Lower leg skin (tissue), 4 donors: ENCODE measurements around the gene KCNQ4. TPM values are rescaled to one million over a fixed set of nuclear protein-coding genes. Genes with fewer than 3 reads are reported as not detected.
A peak's percentile ranks its signal among the peaks of the same experiment; 100 is the strongest.

ENCODE experiments used
- DNase-seq, 2 donors: peaks; one replicate each; pipeline ENCODE4 v3.0.0-alpha.2; 2019; ENCODE audit warnings: low spot score in 2 of 2
- H3K4me3 ChIP-seq: fragments of 200-600 bp; sonication (generic); 2 replicates; pipeline ENCODE4 v1.5.1; 2017; ENCODE audit warnings: mild to moderate bottlenecking, low read depth; ENCODE audit not compliant: poor library complexity, severe bottlenecking
- POLR2A ChIP-seq, 2 donors: fragments of 450-650 bp; IDR thresholded peaks; one replicate each; pipeline ENCODE4 v1.6.1; 2016 to 2017; ENCODE audit warnings: antibody characterized with exemption in 2 of 2, mild to moderate bottlenecking in 1 of 2, moderate library complexity in 1 of 2
- WGBS, 2 donors: methylation state at CpG; one replicate each; pipeline ENCODE4 v1.1.5; 2018; 5-methylcytosine and 5-hydroxymethylcytosine counted together
- intact Hi-C: fragments of 100-400 bp; cut with DNase I; formaldehyde crosslinking; loops from one replicate; pipeline ENCODE4 v1.15.0; 2023; ENCODE audit warnings: low total_unique reads
- total RNA-seq, 4 donors: library from RNA; depleted of rRNA; stranded (reverse); fragments of >200 nt; gene quantifications; one replicate each; pipeline ENCODE4 v1.1.0, GENCODE V29; 2016
- TF ChIP-seq, protein P1 (sequence below), 3 donors: fragments of 450-650 bp; IDR thresholded peaks; one replicate each; pipeline ENCODE4 v1.5.1; 2016; ENCODE audit warnings: antibody characterized with exemption in 3 of 3, mild to moderate bottlenecking in 3 of 3, moderate library complexity in 2 of 3

KCNQ4 gene
- total RNA-seq, 4 donors from 2014 or later = 1.3 to 2.7 (median 2.0) TPM

DNA sequence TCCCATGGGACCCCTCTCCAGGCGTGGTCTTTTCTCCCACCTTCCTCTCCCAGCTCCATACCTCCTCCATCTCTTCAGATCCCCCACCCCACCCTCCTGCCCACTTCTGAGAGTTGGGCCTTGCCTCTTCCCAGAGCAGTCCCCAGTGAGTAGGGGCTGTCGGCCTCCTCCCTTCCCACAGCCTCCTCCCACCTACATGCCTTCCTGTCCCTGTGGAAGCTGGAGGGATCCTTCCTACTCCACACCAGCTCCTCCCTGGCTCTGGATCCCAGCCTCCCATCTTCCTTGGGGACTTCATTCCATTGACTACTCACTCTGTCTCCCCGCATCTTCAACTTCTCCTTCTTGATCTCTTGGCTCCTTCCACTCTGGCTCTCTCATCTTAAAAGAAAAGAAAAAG lies 24.9 kb downstream of the KCNQ4 start:
- TF ChIP-seq, protein P1, sequence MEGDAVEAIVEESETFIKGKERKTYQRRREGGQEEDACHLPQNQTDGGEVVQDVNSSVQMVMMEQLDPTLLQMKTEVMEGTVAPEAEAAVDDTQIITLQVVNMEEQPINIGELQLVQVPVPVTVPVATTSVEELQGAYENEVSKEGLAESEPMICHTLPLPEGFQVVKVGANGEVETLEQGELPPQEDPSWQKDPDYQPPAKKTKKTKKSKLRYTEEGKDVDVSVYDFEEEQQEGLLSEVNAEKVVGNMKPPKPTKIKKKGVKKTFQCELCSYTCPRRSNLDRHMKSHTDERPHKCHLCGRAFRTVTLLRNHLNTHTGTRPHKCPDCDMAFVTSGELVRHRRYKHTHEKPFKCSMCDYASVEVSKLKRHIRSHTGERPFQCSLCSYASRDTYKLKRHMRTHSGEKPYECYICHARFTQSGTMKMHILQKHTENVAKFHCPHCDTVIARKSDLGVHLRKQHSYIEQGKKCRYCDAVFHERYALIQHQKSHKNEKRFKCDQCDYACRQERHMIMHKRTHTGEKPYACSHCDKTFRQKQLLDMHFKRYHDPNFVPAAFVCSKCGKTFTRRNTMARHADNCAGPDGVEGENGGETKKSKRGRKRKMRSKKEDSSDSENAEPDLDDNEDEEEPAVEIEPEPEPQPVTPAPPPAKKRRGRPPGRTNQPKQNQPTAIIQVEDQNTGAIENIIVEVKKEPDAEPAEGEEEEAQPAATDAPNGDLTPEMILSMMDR (IDR thresholded peaks at IDR 0.05) = no peak
- TF ChIP-seq POLR2A (IDR thresholded peaks at IDR 0.05) = no peak
- DNase-seq = no peak
- intact Hi-C loops = no loop called here
- H3K4me3 ChIP-seq = no peak overlapping the region
- WGBS, 2 donors = 79 to 82% methylated on average over 3 of the region's 3 CpGs

DNA sequence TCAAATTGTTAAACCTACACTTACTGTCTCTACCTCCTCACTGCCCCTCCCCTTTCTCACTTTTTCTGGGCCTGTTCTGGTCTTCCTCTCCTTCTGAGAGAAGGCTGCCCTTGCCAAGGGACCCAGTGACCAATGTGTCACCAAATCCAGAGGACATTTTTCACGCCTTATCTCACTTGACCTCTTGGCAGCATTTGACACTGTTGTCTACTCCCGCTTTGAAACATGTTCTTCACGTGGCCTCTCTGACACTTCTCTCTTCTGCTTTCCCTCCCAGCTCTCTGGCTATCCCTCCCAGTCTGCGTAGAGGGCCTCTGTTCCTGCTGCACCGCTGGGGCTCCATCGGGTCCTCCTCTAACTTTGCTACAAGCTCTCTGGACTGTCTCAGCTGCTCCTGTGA lies 25.3 kb downstream of the KCNQ4 start:
- H3K4me3 ChIP-seq = no peak overlapping the region
- no peak for DNase-seq
- TF ChIP-seq, protein P1 (IDR thresholded peaks at IDR 0.05) = no peak
- no peak for TF ChIP-seq POLR2A (IDR thresholded peaks at IDR 0.05)
- intact Hi-C loops = no loop called here
- WGBS, 2 donors = 77 to 78% methylated on average over 6 of the region's 6 CpGs

DNA sequence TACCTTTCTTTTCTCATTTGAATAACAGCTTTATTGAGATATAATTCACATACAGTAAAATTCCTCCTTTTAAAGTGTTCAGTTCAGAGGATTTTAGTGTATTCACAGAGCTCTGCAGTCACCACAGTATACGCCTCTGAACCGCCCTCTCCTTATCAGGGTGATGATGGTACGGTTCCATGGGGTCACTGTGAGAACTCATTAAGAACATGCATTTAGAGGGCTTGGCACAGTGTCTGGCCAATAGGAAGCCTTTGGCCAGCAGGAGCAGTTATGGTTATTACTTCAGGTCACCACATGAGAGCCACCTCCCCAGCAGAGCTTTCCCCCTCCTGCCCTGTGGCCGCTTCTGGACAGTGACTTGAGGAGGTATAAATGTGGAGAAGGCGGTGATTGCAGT lies 27.3 kb downstream of the KCNQ4 start:
- no peak for TF ChIP-seq POLR2A (IDR thresholded peaks at IDR 0.05)
- TF ChIP-seq, protein P1 (IDR thresholded peaks at IDR 0.05) = no peak
- DNase-seq = no peak
- H3K4me3 ChIP-seq = no peak overlapping the region
- intact Hi-C loops = no loop called here
- 88 to 93% methylated on average over 5 of the region's 5 CpGs for WGBS, 2 donors

DNA sequence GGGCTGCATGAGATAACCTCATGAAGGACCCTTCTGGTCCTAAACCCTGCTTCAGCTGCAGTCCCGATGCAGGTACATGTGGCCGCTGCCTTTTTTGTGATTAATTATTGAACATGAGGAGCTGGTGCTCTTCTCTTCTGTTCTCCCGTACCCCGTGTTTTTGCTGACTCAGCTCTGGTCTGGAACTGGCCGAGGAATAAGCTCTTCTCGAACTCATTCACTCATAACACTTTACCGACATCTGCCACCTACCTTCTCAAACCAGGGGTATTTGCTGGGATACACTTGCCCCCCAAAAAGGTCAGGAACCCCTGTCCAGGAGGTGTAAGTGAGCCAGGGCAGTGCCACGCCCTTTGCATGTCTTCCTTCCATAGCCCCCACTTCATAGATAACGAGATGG lies 31.8 kb downstream of the KCNQ4 start:
- intact Hi-C loops = no loop called here
- no peak for TF ChIP-seq POLR2A (IDR thresholded peaks at IDR 0.05)
- TF ChIP-seq, protein P1 (IDR thresholded peaks at IDR 0.05) = no peak
- DNase-seq = no peak
- H3K4me3 ChIP-seq = no peak overlapping the region
- WGBS, 2 donors = 74 to 76% methylated on average over 9 of the region's 9 CpGs

DNA sequence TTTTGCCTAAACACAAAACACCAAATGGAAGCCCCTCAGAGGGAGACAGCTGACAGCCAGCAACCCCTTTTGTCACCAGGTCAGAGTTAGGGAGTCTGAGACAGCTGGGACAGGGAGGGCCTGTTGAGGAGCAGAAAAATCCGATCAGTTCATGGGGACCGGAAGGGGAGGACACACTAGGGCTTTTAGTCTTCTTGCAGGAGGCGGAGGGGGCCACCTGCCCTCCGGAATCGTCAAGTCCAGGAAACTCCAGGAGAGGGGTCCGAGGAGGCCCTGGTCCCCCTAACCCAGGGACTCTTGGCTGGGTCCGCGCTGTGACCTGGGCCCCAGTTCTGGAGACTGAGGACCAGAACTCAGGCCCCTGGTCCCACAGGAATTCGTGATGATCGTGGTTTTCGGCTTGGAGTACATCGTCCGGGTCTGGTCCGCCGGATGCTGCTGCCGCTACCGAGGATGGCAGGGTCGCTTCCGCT lies 34.2 kb downstream of the KCNQ4 start:
- no peak overlapping the region for H3K4me3 ChIP-seq
- WGBS, 2 donors = 61 to 74% methylated on average over 8 to 14 of the region's 19 CpGs
- intact Hi-C loops = no loop called here
- no peak for TF ChIP-seq POLR2A (IDR thresholded peaks at IDR 0.05)
- TF ChIP-seq, protein P1 (IDR thresholded peaks at IDR 0.05) = no peak
- DNase-seq = no peak

DNA sequence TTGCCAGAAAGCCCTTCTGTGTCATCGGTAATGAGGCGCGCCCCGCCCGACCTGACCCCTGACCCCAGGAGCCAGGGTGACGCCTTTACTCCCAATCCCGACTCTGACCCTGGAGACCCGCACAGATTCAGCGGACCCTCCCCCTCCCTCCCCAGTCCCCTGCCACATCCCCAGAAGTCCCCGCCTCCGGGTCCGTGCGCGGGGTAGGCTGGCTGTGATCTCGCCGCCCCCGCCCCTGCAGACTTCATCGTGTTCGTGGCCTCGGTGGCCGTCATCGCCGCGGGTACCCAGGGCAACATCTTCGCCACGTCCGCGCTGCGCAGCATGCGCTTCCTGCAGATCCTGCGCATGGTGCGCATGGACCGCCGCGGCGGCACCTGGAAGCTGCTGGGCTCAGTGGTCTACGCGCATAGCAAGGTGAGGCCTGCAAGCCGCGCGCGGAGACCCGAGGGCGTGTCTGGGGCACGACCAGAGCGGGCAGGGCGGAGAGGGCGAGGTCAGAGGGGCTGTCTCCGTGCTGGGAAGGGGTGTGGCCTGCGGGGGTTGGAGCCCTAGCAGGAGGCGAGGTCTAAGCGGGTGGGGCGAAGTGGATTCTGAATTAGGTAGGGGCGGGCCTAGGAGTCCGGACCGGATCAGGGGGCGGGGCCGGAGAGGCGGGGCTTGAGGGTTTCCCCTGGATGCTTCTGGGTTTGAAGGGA lies 34.8 kb downstream of the KCNQ4 start:
- WGBS, 2 donors = 2 to 8% methylated on average over 20 to 22 of the region's 59 CpGs
- intact Hi-C loops = no loop called here
- TF ChIP-seq, protein P1 (IDR thresholded peaks at IDR 0.05) = no peak
- no peak for TF ChIP-seq POLR2A (IDR thresholded peaks at IDR 0.05)
- no peak overlapping the region for H3K4me3 ChIP-seq
- DNase-seq = peak; percentile 49 to 92
